Stomach (tissue), 9 donors: Measurements from ENCODE around the gene CAMK2G. TPM values are rescaled to one million over a fixed set of nuclear protein-coding genes. Genes with fewer than 3 reads are reported as not detected.

Source experiments
- DNase-seq, 2 donors: peaks; one replicate each; pipeline versions ENCODE4 v3.0.0 to v3.0.0-alpha.2; 2013 to 2019
- H3K27ac ChIP-seq, 5 donors: fragments of 200-600 bp in 4 of 5; sonication (generic) in 4 of 5; one replicate each; pipeline ENCODE4 v1.5.1; 2013 to 2019; ENCODE audit warnings: mild to moderate bottlenecking in 1 of 5, moderate library complexity in 1 of 5
- H3K27me3 ChIP-seq, 3 donors: fragments of 200-600 bp; sonication (generic); one replicate each; pipeline ENCODE4 v1.5.1; 2017 to 2019; ENCODE audit warnings: mixed run types in 1 of 3
- H3K36me3 ChIP-seq, 4 donors: fragments of 200-600 bp; sonication (generic); 1 replicate in 3 of 4; 2 replicates in 1 of 4; pipeline ENCODE4 v1.5.1; 2016 to 2019
- H3K4me1 ChIP-seq, 4 donors: fragments of 200-600 bp; sonication (generic); one replicate each; pipeline ENCODE4 v1.5.1; 2016 to 2019
- H3K4me3 ChIP-seq, 4 donors: fragments of 200-600 bp; sonication (generic) in 3 of 4; one replicate each; pipeline ENCODE4 v1.5.1; 2016 to 2019; ENCODE audit warnings: mild to moderate bottlenecking in 1 of 4
- H3K9me3 ChIP-seq, 4 donors: fragments of 200-600 bp; sonication (generic); one replicate each; pipeline ENCODE4 v1.5.1; 2016 to 2019
- EP300 ChIP-seq: sonication (generic); formaldehyde crosslinking; IDR thresholded peaks from one replicate; pipeline ENCODE4 v1.6.1; 2017; ENCODE audit warnings: antibody characterized with exemption
- POLR2A ChIP-seq, 4 donors: fragments of 450-650 bp; IDR thresholded peaks; one replicate each; pipeline ENCODE4 v1.6.1; 2016; ENCODE audit warnings: antibody characterized with exemption in 4 of 4, control low read depth in 2 of 4, mild to moderate bottlenecking in 1 of 4, moderate library complexity in 1 of 4
- POLR2AphosphoS5 ChIP-seq, 3 donors: sonication (generic); formaldehyde crosslinking; IDR thresholded peaks; one replicate each; pipeline ENCODE4 v1.6.1; 2016; ENCODE audit warnings: antibody characterized with exemption in 3 of 3
- WGBS, 5 donors: extraction: QIAGEN DNeasy Blood & Tissue Kit in 3 of 5; methylation state at CpG; one replicate each; pipeline versions ENCODE4 v1.1.5 to v1.1.7; 2013 to 2018; 5-methylcytosine and 5-hydroxymethylcytosine counted together
- intact Hi-C: fragments of 100-400 bp; cut with DNase I; formaldehyde crosslinking; loops from one replicate; pipeline ENCODE4 v1.15.1; 2023; ENCODE audit warnings: low total_unique reads
- polyA plus RNA-seq, 3 donors: library from polyadenylated mRNA; stranded (reverse); fragments of 200-250 nt; gene quantifications; one replicate each; pipeline ENCODE4 v1.2.3, GENCODE V29; 2013
- total RNA-seq, 5 donors: library from RNA; depleted of rRNA; stranded (reverse); fragments of >200 nt; gene quantifications; one replicate each; pipeline versions ENCODE4 v1.1.0 to v1.2.3, GENCODE V29; 2014 to 2016
- TF ChIP-seq, protein P1 (sequence below), 7 experiments: fragments of 450-650 bp in 4 of 7; fragments of 200-600 bp in 3 of 7; sonication (generic) in 3 of 7; IDR thresholded peaks; one replicate each; pipeline ENCODE4 v1.5.1; 2016 to 2019; ENCODE audit warnings: antibody characterized with exemption in 7 of 7, control low read depth in 2 of 7, mild to moderate bottlenecking in 1 of 7
- donor health status: healthy with polysubstance abuse.
- donor health status: Bipolar disorder and iron deficiency.
- donor health status: healthy.

The CAMK2G gene
- total and polyA plus RNA-seq, 8 donors: 7.5 to 93.3 (median 29.6) TPM

GRCh38 chr10:73858750-73859427 is 15.5 kb downstream of the CAMK2G start:
- Histone ChIP-seq H3K4me1 (peaks cover 16 to 91% (median 51%) of the 10 kb centered on the region in 4 donors), H3K27me3 (no peaks in the 10 kb centered on the region), H3K27ac (peak overlapping the region in 4 of 5 donors; percentile 26 to 89 (median 54)), H3K4me3 (no peak overlapping the region), H3K9me3 (no peaks in the 10 kb centered on the region), H3K36me3 (peaks cover 27 to 80% (median 74%) of the 10 kb centered on the region in 4 donors)
- TF ChIP-seq, protein P1, sequence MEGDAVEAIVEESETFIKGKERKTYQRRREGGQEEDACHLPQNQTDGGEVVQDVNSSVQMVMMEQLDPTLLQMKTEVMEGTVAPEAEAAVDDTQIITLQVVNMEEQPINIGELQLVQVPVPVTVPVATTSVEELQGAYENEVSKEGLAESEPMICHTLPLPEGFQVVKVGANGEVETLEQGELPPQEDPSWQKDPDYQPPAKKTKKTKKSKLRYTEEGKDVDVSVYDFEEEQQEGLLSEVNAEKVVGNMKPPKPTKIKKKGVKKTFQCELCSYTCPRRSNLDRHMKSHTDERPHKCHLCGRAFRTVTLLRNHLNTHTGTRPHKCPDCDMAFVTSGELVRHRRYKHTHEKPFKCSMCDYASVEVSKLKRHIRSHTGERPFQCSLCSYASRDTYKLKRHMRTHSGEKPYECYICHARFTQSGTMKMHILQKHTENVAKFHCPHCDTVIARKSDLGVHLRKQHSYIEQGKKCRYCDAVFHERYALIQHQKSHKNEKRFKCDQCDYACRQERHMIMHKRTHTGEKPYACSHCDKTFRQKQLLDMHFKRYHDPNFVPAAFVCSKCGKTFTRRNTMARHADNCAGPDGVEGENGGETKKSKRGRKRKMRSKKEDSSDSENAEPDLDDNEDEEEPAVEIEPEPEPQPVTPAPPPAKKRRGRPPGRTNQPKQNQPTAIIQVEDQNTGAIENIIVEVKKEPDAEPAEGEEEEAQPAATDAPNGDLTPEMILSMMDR (IDR thresholded peaks at IDR 0.05): no peak
- no peak for TF ChIP-seq EP300
- no peak for TF ChIP-seq POLR2AphosphoS5 (IDR thresholded peaks at IDR 0.05)
- TF ChIP-seq POLR2A (IDR thresholded peaks at IDR 0.05): no peak
- 78 to 90% (median 88%) methylated on average over 13 of the region's 13 CpGs for WGBS, 5 donors
- DNase-seq: no peak
- intact Hi-C loops: no loop called here

GRCh38 chr10:73858013-73858708 is 16.2 kb downstream of the CAMK2G start:
- H3K27ac ChIP-seq: peak overlapping the region in 3 of 5 donors; percentile 26 to 89 (median 80)
- no peaks in the 10 kb centered on the region for H3K27me3 ChIP-seq
- DNase-seq: no peak
- peaks cover 16 to 91% (median 49%) of the 10 kb centered on the region in 4 donors for H3K4me1 ChIP-seq
- TF ChIP-seq EP300: no peak
- no peak for TF ChIP-seq POLR2A (IDR thresholded peaks at IDR 0.05)
- no peak for TF ChIP-seq POLR2AphosphoS5 (IDR thresholded peaks at IDR 0.05)
- TF ChIP-seq, protein P1 (IDR thresholded peaks at IDR 0.05): no peak
- H3K9me3 ChIP-seq: no peaks in the 10 kb centered on the region
- no peak overlapping the region for H3K4me3 ChIP-seq
- H3K36me3 ChIP-seq: peaks cover 34 to 80% (median 75%) of the 10 kb centered on the region in 4 donors
- intact Hi-C loops: no loop called here
- WGBS, 5 donors: 79 to 87% (median 86%) methylated on average over 12 of the region's 12 CpGs

DNA sequence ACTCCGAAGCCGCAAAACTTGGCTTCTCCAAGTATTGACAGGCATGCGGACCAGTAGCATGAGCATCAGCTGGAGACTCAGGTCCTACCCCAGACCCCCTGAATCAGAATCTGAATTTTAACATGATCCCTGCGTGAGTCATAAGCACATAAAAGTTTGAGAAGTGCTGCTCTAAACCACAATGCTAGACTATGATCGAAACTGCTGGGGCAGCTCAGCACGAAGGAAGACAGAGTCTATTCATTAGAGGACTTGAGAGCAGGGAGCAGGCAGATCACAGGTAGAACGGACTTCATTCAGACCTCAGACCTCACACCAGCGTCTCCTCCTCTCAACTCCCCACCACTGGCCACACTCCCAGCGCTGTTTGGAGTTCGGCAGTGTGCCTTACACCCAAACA is 16.9 kb downstream of the CAMK2G start:
- peaks cover 12 to 88% (median 48%) of the 10 kb centered on the region in 4 donors for H3K4me1 ChIP-seq
- peaks cover 34 to 85% (median 80%) of the 10 kb centered on the region in 4 donors for H3K36me3 ChIP-seq
- no peak overlapping the region for H3K4me3 ChIP-seq
- TF ChIP-seq POLR2AphosphoS5 (IDR thresholded peaks at IDR 0.05) (no peak), EP300 (no peak), POLR2A (IDR thresholded peaks at IDR 0.05) (no peak)
- TF ChIP-seq, protein P1 (IDR thresholded peaks at IDR 0.05): no peak
- intact Hi-C loops: no loop called here
- H3K27me3 ChIP-seq: no peaks in the 10 kb centered on the region
- no peak for DNase-seq
- peak overlapping the region in 3 of 5 donors; percentile 26 to 89 (median 80) for H3K27ac ChIP-seq
- WGBS, 5 donors: 70 to 84% (median 76%) methylated on average over 10 of the region's 10 CpGs
- no peaks in the 10 kb centered on the region for H3K9me3 ChIP-seq

DNA sequence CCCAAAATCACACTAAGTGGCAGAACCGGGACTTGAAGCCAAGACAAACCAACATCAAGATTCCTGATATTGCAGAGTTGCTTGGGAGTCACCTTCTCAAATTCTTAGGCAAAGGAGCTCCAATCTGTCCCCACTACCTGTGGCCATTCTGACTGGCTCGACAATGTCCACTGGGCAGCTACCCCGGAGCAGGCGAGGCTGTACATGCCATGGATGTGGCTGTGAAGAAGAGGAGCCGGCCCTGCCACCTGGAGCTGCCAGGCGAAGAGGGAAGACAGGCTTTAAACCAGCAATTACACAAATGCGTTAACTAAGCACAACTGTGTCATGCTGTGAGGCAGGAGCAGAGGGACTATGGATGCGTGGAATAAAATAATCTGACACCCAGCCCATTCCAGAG is 18.1 kb downstream of the CAMK2G start:
- Histone ChIP-seq H3K4me1 (peaks cover 12 to 83% (median 49%) of the 10 kb centered on the region in 4 donors), H3K27me3 (no peaks in the 10 kb centered on the region), H3K9me3 (no peaks in the 10 kb centered on the region), H3K27ac (peak overlapping the region in 2 of 5 donors; percentile 80 to 89), H3K36me3 (peaks cover 34 to 94% (median 92%) of the 10 kb centered on the region in 4 donors), H3K4me3 (no peak overlapping the region)
- intact Hi-C loops: no loop called here
- TF ChIP-seq POLR2AphosphoS5 (IDR thresholded peaks at IDR 0.05): no peak
- no peak for TF ChIP-seq EP300
- TF ChIP-seq POLR2A (IDR thresholded peaks at IDR 0.05): no peak
- TF ChIP-seq, protein P1 (IDR thresholded peaks at IDR 0.05): no peak
- 83 to 91% (median 89%) methylated on average over 8 of the region's 8 CpGs for WGBS, 5 donors
- DNase-seq: no peak
